Activated naive CD8-positive, alpha-beta T cell treated with anti-CD3 and anti-CD28 coated beads, Interleukin-2, amount 50 U/mL, for 16 hours (primary cell): ENCODE results near the gene TOR2A.
"Not testable (repeated sequence)": the region's sequence is repeated elsewhere in the genome, so short reads cannot be mapped to it uniquely, and the experiment has no call there.

Source experiments
- DNase-seq: peaks from one replicate; pipeline ENCODE4 v3.0.0-alpha.2; 2020; ENCODE audit warnings: low read depth, low spot score

The TOR2A gene

GRCh38 chr9:127734747-127735529 is at the start of gene TOR2A:
Gene TOR2A, minus strand, starts transcription at chr9:127735294. Its CDS starts 24 bp downstream, at chr9:127735270.
- peak; percentile 98 for DNase-seq

DNA sequence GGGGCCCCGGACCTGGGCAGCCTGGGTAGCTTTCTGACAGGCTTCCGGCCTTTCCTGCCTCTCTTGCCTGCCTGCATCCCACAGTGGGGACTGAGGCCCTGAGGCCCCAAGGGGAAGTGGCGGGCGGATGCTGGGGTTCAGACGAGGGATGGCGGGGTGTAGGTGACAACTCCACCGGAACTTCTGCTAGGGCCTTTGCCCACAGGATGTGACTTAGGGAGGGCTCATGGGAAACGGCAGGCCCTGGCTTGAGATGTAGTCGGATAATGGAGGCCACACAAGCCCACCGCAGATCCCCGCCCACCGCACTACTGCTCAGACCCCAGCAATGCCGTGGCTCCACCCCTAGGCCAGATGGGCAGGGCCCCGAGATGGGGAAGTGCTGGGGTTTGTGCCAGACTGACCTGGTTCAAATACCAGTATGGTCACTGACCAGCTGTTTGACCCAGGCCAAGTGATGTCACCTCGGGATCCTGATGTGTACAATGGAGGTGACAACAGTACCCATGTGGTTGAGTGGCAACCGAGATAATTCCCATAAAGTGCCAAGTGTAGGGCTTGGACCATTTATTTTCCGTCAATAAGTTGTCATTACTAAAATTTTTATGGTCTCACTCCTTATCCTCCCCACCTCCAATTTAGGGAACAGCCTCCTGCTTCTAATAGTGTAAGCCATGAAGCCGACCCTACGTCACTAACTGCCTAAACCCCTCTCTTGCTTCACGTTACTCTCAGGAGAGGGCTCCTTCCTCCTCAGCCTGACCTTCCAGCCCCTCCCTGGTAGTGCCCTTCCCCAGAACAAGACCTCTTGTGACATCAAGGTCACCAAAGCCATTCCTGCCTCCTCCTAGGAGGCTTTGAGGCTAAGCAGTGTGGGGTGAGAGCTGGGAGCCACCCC is 48.3 kb upstream of the TOR2A start:
- peak; percentile 22 for DNase-seq

DNA sequence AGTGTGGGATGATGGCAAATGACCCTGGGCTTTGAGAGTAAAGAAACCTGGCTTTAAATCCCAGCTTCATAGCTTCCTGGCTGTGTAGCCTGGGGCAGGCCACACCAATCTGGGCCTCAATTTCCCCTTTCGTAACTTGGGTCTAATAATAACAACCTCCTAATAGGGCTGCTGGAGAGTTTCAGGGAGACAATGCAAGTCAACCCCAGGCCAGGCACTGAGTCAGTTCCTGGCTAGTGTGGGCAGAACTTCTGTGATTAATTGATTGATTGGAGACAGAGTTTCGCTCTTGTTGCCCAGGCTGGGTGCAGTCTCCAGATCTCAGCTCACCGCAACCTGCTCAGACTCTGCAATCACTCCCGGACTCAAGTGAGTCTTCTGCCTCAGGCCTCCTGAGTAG is 46.7 kb upstream of the TOR2A start:
- no peak for DNase-seq

- DNase-seq = not testable (repeated sequence)
Measured at GRCh38 chr9:127780909-127781308, 45.8 kb upstream of the TOR2A start.

- DNase-seq = no peak
Measured at GRCh38 chr9:127780126-127780885, 45.2 kb upstream of the TOR2A start.

- peak; percentile 34 for DNase-seq
Measured at GRCh38 chr9:127779136-127779981, 44.3 kb upstream of the TOR2A start.

DNA sequence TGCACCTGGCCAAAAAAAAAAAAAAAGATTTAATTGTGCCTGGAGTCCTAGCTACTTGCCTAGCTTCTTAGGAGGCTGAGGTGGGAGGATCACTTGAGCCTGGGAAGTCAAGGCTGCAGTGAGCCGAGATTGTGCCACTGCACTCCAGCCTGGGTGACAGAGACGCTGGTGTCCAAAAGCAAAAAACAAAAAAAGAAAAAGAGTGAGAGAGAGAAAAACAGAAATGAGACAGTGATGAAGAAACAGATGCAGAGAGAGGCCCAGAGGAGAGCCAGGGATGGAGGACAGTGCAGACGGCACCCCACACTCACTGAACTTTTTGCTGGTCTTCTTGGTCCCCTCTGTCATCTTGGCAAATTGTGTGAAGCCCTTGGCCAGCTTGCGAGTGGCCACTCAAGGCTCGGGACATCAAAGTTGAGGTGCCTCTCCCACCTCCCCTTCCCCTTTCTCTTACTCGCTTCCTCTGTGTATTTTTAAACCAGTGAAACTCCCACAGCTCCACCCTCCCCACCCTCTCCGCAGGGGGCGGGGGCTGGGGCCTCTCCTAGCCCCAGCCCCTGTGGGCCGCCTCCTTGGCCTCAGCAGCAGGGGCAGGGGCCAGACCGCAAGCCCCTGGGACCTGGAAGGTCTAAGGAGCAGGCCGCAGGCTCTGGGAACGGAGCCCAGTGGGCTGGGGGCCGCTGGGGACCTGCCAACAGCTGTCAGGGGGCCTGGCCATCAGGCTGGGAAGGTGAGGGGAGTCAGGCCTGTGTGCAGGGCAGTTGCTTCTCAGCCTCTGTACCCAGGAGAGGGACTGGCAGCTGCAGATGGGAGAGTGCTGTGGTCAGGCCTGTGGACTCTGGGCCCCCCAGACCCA is 43.4 kb upstream of the TOR2A start, which contains the start of gene SH2D3C:
TSS of gene SH2D3C (minus strand) at position 387 of the 856 bp plus-strand sequence. CDS start at position 348, 39 bp downstream.
- DNase-seq = no peak

DNA sequence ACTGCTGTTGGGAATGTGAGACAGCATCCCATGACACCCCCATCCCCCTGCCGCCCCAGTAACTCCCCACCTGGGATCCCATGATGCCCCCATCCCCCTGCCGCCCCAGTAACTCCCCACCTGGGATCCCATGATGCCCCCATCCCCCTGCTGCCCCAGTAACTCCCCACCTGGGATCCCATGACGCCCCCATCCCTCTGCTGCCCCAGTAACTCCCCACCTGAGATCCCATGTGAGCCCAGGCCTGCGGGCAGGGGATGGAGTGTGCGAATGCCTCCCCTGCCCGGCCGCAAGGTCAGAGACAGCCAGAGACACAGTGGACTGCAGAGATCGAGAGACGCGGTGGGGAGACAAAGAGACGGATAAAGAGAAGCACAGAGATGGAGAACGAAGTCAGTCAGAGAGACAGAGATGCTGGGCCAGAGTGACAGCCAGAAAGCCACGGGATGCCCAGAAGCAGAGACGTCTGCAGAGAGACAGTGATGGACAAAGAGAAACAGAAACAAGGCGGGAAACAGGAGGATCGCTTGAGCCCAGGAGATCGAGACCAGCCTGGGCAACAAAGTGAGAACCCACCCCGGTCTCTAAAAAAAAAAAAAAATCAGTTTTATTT is 42.4 kb upstream of the TOR2A start:
- no peak for DNase-seq

- DNase-seq = no peak
Measured at GRCh38 chr9:127776924-127777289, 41.8 kb upstream of the TOR2A start.

GRCh38 chr9:127776195-127776923 is 41.3 kb upstream of the TOR2A start:
- DNase-seq = peak; percentile 42

DNA sequence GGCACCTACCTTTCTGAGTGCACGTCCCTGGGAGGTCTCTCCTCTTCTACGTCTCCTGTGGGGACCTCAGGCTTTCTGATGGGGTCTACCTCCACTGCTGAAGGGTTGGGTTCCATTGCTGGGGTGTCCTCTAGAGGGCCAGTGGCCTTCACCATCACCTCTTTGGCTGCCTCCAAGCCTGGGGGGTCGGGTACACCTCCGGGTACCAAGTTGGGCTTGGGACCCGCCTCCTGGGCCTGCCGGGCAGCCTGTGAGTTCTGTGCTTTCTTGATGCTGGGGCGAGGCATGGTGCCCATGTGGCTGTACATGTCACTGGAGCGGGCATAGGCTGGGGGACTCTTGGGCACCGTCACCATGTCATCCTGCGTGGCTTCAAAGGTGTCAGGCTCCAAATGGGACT is 38.9 kb upstream of the TOR2A start:
- no peak for DNase-seq

DNA sequence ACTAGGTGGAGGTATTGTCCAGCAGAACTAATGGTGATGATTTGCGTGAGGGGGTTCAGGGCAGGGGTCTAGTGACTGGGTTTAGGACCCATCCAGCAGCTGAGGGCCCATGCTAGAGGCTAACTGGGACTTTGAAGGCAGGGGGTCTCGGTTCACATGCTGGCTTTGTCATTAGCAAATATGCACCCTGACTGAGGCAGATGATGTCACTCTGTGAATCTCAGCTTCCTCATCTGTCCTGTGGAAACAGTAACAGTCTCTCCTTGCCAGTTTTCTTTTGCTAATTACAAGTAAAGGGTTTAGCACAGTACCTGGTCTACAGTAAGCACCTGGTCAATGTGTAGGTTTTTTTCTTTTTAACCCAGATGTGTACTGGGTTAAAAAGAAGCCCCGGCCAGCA is 38.2 kb upstream of the TOR2A start:
- no peak for DNase-seq

DNA sequence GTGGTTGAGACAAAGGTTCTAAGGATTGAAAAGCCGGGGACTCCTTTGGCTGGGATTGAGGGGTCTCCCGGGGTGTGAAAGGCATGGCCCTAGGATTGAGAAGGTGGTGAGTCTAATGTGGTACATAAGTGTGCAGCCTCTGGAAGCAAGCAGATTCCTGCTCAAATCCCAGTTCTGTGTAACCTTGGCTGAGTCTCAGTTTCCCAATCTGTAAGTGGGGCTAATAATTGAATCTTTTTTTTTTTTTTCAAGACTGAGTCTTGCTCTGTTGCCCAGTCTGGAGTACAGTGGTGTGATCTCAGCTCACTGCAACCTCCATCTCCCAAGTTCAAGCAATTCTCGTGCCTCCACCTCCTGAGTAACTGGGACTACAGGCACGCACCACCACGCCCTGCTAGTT is 37.5 kb upstream of the TOR2A start:
- DNase-seq = no peak

GRCh38 chr9:127771570-127772189 is 36.6 kb upstream of the TOR2A start:
- no peak for DNase-seq

- peak; percentile 84 for DNase-seq
Measured at GRCh38 chr9:127770905-127771569, 35.9 kb upstream of the TOR2A start.

- no peak for DNase-seq
Measured at GRCh38 chr9:127770583-127770904, 35.5 kb upstream of the TOR2A start.

- no peak for DNase-seq
Measured at GRCh38 chr9:127769929-127770582, 35.0 kb upstream of the TOR2A start.
